GM12873 (cell line): Measurements from ENCODE around the gene ABI2.

Experiments
- CTCF ChIP-seq: IDR thresholded peaks from 2 replicates; pipeline ENCODE4 v1.5.1; 2012; ENCODE audit warnings: low read depth, mild to moderate bottlenecking, moderate library complexity, low read length, control low read depth; ENCODE audit not compliant: insufficient read depth; ENCODE audit errors: missing control alignments

Gene ABI2

GRCh38 chr2:203418271-203418670, 90.1 kb downstream of the ABI2 start:
- no peak for TF ChIP-seq CTCF

GRCh38 chr2:203427061-203427460, 98.9 kb downstream of the ABI2 start:
- TF ChIP-seq CTCF, result no peak

- no peak for TF ChIP-seq CTCF
Measured at GRCh38 chr2:203431391-203432185, 103.4 kb downstream of the ABI2 start.

- no peak for TF ChIP-seq CTCF
Measured at GRCh38 chr2:203432811-203433210, 104.6 kb downstream of the ABI2 start.

GRCh38 chr2:203436496-203436895, 108.3 kb downstream of the ABI2 start:
- no peak for TF ChIP-seq CTCF

GRCh38 chr2:203437511-203437910, 109.3 kb downstream of the ABI2 start:
- TF ChIP-seq CTCF, result no peak

- no peak for TF ChIP-seq CTCF
Measured at GRCh38 chr2:203438528-203438927, 110.3 kb downstream of the ABI2 start.
